GM12878 (cell line): Measurements from ENCODE around the gene CENPK. TPM values are rescaled to one million over a fixed set of nuclear protein-coding genes. Genes with fewer than 3 reads are reported as not detected.

ENCODE experiments used
- ATAC-seq: fragments of 200-7000 bp; cut with Tn5 transposase; 3 replicates; pipeline ENCODE4 v1.9.1; 2020; ENCODE audit warnings: mild to moderate bottlenecking, moderate library complexity
- BruUV-seq: library from RNA; stranded (reverse); fragments of 400-500 nt; replicated peaks from 2 replicates; lab custom pipeline; 2021; lab: Mats Ljungman, UMichigan
- CTCF ChIA-PET: fragments of 300-600 bp; sonication (Branson Sonifier 250); formaldehyde crosslinking; extraction: SDS; loops from one replicate; lab custom pipeline; 2021; ENCODE audit warnings: inconsistent platforms; lab: Yijun Ruan, JAX
- POLR2A ChIA-PET: fragments of 350-600 bp; formaldehyde crosslinking; extraction: SDS; loops from one replicate; lab custom pipeline; 2021; ENCODE audit warnings: inconsistent platforms; lab: Charles Lee
- RAD21 ChIA-PET: fragments of 300-600 bp; sonication (Branson Sonifier 250); formaldehyde crosslinking; loops from one replicate; lab custom pipeline; 2023; ENCODE audit warnings: antibody characterized with exemption; ENCODE audit not compliant: unreplicated experiment; lab: Charles Lee
- SMC1A ChIA-PET: fragments of 300-600 bp; sonication (Branson Sonifier 250); formaldehyde crosslinking; loops from one replicate; lab custom pipeline; 2023; ENCODE audit not compliant: unreplicated experiment, uncharacterized antibody; lab: Charles Lee
- DNase-seq: peaks from one replicate; pipeline ENCODE4 v3.0.0-alpha.2; 2011; ENCODE audit warnings: low read depth, low spot score
- FAIRE-seq: peaks from 3 replicates; lab custom pipeline; 2011; peaks lifted over from hg19 to GRCh38; lab: Jason Lieb, UNC
- H2AFZ ChIP-seq: 2 replicates; pipeline ENCODE4 v1.6.0; 2011; ENCODE audit warnings: low read depth, low read length, control low read depth; ENCODE audit not compliant: control insufficient read depth
- H3K27ac ChIP-seq: 2 replicates; pipeline ENCODE4 v1.5.1; 2011; ENCODE audit warnings: control low read depth; ENCODE audit not compliant: control insufficient read depth, insufficient read depth
- H3K27me3 ChIP-seq, 2 experiments: replicated peaks in 1 of 2; 2 replicates each; pipeline versions ENCODE4 v1.6.0 to v1.6.1; 2011; ENCODE audit warnings: low read length in 1 of 2; ENCODE audit not compliant: control insufficient read depth in 2 of 2, insufficient read depth in 2 of 2
- H3K36me3 ChIP-seq, 2 experiments: 2 replicates each; pipeline ENCODE4 v1.5.1; 2011; ENCODE audit warnings: low read length in 1 of 2; ENCODE audit not compliant: control insufficient read depth in 2 of 2, insufficient read depth in 2 of 2
- H3K4me1 ChIP-seq: 2 replicates; pipeline ENCODE4 v1.6.1; 2011; ENCODE audit warnings: mild to moderate bottlenecking, low read length, moderate library complexity, mixed read lengths; ENCODE audit not compliant: control insufficient read depth, insufficient read depth
- H3K4me2 ChIP-seq: 2 replicates; pipeline ENCODE4 v1.6.0; 2011; ENCODE audit warnings: control low read depth; ENCODE audit not compliant: control insufficient read depth, insufficient read depth
- H3K4me3 ChIP-seq: fragments of 200-600 bp; sonication (generic); 2 replicates; pipeline ENCODE4 v1.5.1; 2016
- H3K79me2 ChIP-seq: 2 replicates; pipeline ENCODE4 v1.6.0; 2011; ENCODE audit warnings: low read length; ENCODE audit not compliant: control insufficient read depth, insufficient read depth
- H3K9ac ChIP-seq: 2 replicates; pipeline ENCODE4 v1.8.0; 2011; ENCODE audit warnings: low read length, control low read depth, mixed read lengths; ENCODE audit not compliant: control insufficient read depth, insufficient read depth
- H3K9me3 ChIP-seq: replicated peaks from 3 replicates; pipeline ENCODE4 v1.5.1; 2011; ENCODE audit warnings: mild to moderate bottlenecking, low read length; ENCODE audit not compliant: control insufficient read depth, insufficient read depth
- H4K20me1 ChIP-seq: 2 replicates; pipeline ENCODE4 v1.6.0; 2011; ENCODE audit not compliant: control insufficient read depth, insufficient read depth
- BRCA1 ChIP-seq: IDR thresholded peaks from 2 replicates; pipeline ENCODE4 v1.6.1; 2011; ENCODE audit warnings: low read depth, low read length, improper control_type of control experiment
- CHD4 ChIP-seq: fragments of 200-600 bp; sonication (generic); IDR thresholded peaks from 2 replicates; pipeline ENCODE4 v1.6.1; 2016; ENCODE audit warnings: mild to moderate bottlenecking
- PAX8 ChIP-seq: fragments of 450-650 bp; IDR thresholded peaks from 2 replicates; pipeline ENCODE4 v1.6.1; 2017; ENCODE audit warnings: mild to moderate bottlenecking, moderate library complexity
- SPI1 ChIP-seq: IDR thresholded peaks from 2 replicates; pipeline ENCODE4 v1.6.1; 2011; ENCODE audit warnings: low read depth, mild to moderate bottlenecking, low read length, moderate library complexity, borderline replicate concordance; ENCODE audit not compliant: insufficient read depth
- WGBS: methylation state at CpG from one replicate; pipeline ENCODE4 v1.1.6; 2016; ENCODE audit warnings: low lambda C conversion rate; ENCODE audit not compliant: insufficient replicate concordance, insufficient coverage; ENCODE audit errors: missing lambda C conversion rate; 5-methylcytosine and 5-hydroxymethylcytosine counted together
- in situ Hi-C: fragments of 300-500 bp; cut with MboI; formaldehyde crosslinking; loops from 9 replicates; pipeline ENCODE4 v1.14.3; 2018; ENCODE audit warnings: mixed read lengths
- intact Hi-C: fragments of 100-400 bp; cut with micrococcal nuclease; formaldehyde crosslinking; loops from one replicate; pipeline ENCODE4 v1.14.2; 2022; ENCODE audit not compliant: unreplicated experiment
- polyA plus RNA-seq, 11 experiments: library from polyadenylated mRNA; depleted of rRNA in 4 of 11; unstranded in 6 of 11; stranded (reverse) in 5 of 11; fragments of >200 nt; fragmentation: Nextera tagmentation in 4 of 11; fragmentation: Illumina TruSeq in 1 of 11; extraction: Ambion mirVana in 4 of 11; extraction: Trizol in 1 of 11; gene quantifications; 1 replicate in 1 of 11; 2 replicates in 10 of 11; pipeline versions ENCODE4 v1.2.1 to v1.2.3, GENCODE V29; 2011 to 2016; ENCODE audit warnings: inconsistent platforms in 2 of 11, missing spikeins in 2 of 11, low read depth in 1 of 11
- total RNA-seq, 4 experiments: library from RNA; depleted of rRNA in 3 of 4; stranded (reverse); fragments of >200 nt in 3 of 4; fragmentation: Illumina TruSeq in 1 of 4; extraction: Trizol in 1 of 4; gene quantifications; 2 replicates each; pipeline versions ENCODE4 v1.2.1 to v1.2.3, GENCODE V29; 2013 to 2021
- TF ChIP-seq, protein P1 (sequence below): fragments of 450-650 bp; formaldehyde crosslinking; IDR thresholded peaks from 2 replicates; pipeline ENCODE4 v1.4.0; 2022; ENCODE audit warnings: mild to moderate bottlenecking, moderate library complexity
- TF ChIP-seq, protein P2 (sequence below): fragments of 450-650 bp; formaldehyde crosslinking; IDR thresholded peaks from 2 replicates; pipeline ENCODE4 v1.4.0; 2020; ENCODE audit warnings: mild to moderate bottlenecking, moderate library complexity

Gene CENPK
- total and polyA plus RNA-seq, 10 of the 15 experiments (the other 5 are each of a cell fraction or from before 2014, with no cell fraction given) = 29.5 to 94.3 (median 43.2) TPM

DNA sequence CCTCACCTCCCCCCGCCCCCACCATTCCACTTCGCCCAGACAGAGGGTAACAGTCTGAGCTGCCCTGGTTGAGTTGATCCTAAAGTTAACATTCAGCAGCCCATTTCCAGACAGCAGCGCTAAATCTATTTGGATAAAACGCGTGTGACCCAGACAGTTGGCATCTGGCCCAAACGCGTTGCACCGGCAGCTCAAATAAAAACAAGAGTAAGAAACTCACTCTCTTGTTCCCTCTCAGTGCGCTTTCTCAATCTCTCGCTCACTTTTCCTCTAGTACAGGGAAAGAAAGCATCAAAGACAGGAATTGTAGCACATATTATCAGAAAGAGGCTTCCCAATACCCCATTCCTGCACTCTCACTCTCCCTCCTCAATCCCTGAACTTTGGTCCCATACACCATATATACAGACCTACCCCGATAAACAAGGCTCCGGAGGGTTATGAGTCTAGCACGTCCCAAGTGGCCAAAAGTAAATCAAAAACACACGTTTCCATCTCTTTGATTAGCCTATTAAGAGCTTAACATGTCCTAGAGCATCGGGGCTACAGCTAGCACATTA is 82.6 kb downstream of the CENPK start (continued):
- TF ChIP-seq, protein P1, sequence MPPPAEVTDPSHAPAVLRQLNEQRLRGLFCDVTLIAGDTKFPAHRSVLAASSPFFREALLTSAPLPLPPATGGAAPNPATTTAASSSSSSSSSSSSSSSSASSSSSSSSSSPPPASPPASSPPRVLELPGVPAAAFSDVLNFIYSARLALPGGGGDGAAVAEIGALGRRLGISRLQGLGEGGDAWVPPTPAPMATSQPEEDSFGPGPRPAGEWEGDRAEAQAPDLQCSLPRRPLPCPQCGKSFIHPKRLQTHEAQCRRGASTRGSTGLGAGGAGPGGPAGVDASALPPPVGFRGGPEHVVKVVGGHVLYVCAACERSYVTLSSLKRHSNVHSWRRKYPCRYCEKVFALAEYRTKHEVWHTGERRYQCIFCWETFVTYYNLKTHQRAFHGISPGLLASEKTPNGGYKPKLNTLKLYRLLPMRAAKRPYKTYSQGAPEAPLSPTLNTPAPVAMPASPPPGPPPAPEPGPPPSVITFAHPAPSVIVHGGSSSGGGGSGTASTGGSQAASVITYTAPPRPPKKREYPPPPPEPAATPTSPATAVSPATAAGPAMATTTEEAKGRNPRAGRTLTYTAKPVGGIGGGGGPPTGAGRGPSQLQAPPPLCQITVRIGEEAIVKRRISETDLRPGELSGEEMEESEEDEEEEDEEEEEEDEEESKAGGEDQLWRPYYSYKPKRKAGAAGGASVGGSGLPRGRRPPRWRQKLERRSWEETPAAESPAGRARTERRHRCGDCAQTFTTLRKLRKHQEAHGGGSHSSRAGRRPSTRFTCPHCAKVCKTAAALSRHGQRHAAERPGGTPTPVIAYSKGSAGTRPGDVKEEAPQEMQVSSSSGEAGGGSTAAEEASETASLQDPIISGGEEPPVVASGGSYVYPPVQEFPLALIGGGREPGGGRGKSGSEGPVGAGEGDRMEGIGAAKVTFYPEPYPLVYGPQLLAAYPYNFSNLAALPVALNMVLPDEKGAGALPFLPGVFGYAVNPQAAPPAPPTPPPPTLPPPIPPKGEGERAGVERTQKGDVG (CRISPR knock-in tag) = no peak

DNA sequence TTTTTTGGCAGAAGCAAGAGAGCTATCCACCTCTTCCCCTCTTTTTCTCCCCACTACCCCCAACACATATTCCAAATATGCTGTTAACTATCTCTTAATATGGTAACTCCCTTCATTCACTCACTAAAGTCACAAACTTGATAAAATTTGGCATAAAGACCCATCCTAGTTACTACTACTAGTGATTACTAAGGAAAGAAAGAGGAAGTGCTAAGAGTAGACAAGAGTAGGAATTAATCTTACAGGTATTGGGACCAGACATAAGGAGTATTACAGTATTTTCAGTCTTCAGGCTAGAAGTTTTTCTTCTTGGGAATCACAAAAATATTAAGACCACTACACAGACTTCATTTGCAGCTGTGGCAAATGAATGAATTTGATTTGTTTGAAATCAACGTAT is 83.4 kb downstream of the CENPK start:
- FAIRE-seq (no peak), DNase-seq (no peak), ATAC-seq (no peak)
- WGBS = 52% methylated on average over 1 of the region's 1 CpG
- CTCF ChIA-PET = interaction anchor here (0.8 to 7.7 kb wide), 8 partner anchors 13 to 669 kb away, joined by 3 to 192 read pairs (median 4); no protein-coding TSS in a partner anchor
- RAD21 ChIA-PET = interaction anchor here (1.1 to 7.7 kb wide), 9 partner anchors 17 to 668 kb away, joined by 3 to 104 read pairs (median 5); no protein-coding TSS in a partner anchor
- Histone ChIP-seq H2AFZ (peak overlapping the region; percentile 98; the same call in 1 of the 2 replicates), H3K27ac (no peak overlapping the region), H3K4me3 (peak overlapping the region; percentile 79), H3K27me3 (no peaks in the 10 kb centered on the region), H4K20me1 (no peaks in the 10 kb centered on the region), H3K4me2 (peak overlapping the region; percentile 99), H3K4me1 (peaks cover 4% of the 10 kb centered on the region; the same call in 1 of the 2 replicates), H3K36me3 (no peaks in the 10 kb centered on the region), H3K9ac (no peak overlapping the region), H3K79me2 (peaks cover 1% of the 10 kb centered on the region; the same call in 1 of the 2 replicates), H3K9me3 (no peaks in the 10 kb centered on the region)
- BruUV-seq = no TSS peak
- in situ Hi-C loops = no loop called here
- POLR2A ChIA-PET = interaction anchor here (1.7 kb wide), 1 partner anchor 411 kb away, joined by 4 read pairs; no protein-coding TSS in a partner anchor
- intact Hi-C loops = no loop called here
- SMC1A ChIA-PET = interaction anchor here (0.9 to 7.1 kb wide), 15 partner anchors 19 to 666 kb away, joined by 3 to 154 read pairs (median 4); no protein-coding TSS in a partner anchor
- TF ChIP-seq SPI1 (peak; percentile 80), PAX8 (0 out of 2 replicates have a peak, but pooled peaks have one; percentile 43), BRCA1 (no peak), CHD4 (no peak)
- TF ChIP-seq, protein P2, sequence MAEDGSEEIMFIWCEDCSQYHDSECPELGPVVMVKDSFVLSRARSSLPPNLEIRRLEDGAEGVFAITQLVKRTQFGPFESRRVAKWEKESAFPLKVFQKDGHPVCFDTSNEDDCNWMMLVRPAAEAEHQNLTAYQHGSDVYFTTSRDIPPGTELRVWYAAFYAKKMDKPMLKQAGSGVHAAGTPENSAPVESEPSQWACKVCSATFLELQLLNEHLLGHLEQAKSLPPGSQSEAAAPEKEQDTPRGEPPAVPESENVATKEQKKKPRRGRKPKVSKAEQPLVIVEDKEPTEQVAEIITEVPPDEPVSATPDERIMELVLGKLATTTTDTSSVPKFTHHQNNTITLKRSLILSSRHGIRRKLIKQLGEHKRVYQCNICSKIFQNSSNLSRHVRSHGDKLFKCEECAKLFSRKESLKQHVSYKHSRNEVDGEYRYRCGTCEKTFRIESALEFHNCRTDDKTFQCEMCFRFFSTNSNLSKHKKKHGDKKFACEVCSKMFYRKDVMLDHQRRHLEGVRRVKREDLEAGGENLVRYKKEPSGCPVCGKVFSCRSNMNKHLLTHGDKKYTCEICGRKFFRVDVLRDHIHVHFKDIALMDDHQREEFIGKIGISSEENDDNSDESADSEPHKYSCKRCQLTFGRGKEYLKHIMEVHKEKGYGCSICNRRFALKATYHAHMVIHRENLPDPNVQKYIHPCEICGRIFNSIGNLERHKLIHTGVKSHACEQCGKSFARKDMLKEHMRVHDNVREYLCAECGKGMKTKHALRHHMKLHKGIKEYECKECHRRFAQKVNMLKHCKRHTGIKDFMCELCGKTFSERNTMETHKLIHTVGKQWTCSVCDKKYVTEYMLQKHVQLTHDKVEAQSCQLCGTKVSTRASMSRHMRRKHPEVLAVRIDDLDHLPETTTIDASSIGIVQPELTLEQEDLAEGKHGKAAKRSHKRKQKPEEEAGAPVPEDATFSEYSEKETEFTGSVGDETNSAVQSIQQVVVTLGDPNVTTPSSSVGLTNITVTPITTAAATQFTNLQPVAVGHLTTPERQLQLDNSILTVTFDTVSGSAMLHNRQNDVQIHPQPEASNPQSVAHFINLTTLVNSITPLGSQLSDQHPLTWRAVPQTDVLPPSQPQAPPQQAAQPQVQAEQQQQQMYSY (CRISPR knock-in tag) = no peak
